ENCODE results near the gene SSR4. TPM values are rescaled to one million over a fixed set of nuclear protein-coding genes. Genes with fewer than 3 reads are reported as not detected.

The SSR4 gene
- total and polyA plus RNA-seq, 4 donors: 125 to 459 (median 304) TPM

GRCh38 chrX:153836921-153837320 lies 42.5 kb downstream of the SSR4 start:
- no peak overlapping the region for H3K4me3 ChIP-seq (ENCODE audit: low read depth in 1 of 3, low read length in 3 of 3)
- no peak overlapping the region for H3K27ac ChIP-seq (ENCODE audit: low read depth in 1 of 2, low read length in 2 of 2)
- TF ChIP-seq ATF3 (IDR thresholded peaks at IDR 0.05): no peak
- TF ChIP-seq EGR1 (IDR thresholded peaks at IDR 0.05; ENCODE audit: low read depth in 2 of 2): no peak
- no peak for TF ChIP-seq YY1 (IDR thresholded peaks at IDR 0.05)
- no peak for TF ChIP-seq HNF4G (IDR thresholded peaks at IDR 0.05)
- TF ChIP-seq TAF1 (conservative IDR thresholded peaks at IDR 0.05): no peak
- TF ChIP-seq CTCF (IDR thresholded peaks at IDR 0.05; ENCODE audit: low read depth, low read length, missing input control): no peak
- no peak for TF ChIP-seq REST (IDR thresholded peaks at IDR 0.05)
- no peak for TF ChIP-seq RXRA (IDR thresholded peaks at IDR 0.05)
- TF ChIP-seq MAX (IDR thresholded peaks at IDR 0.05): no peak
- no peak for TF ChIP-seq FOXA2 (IDR thresholded peaks at IDR 0.05)
- TF ChIP-seq SP1 (IDR thresholded peaks at IDR 0.05): no peak
- no peak for TF ChIP-seq NR2F2 (IDR thresholded peaks at IDR 0.05)
- TF ChIP-seq JUND (IDR thresholded peaks at IDR 0.05): no peak
- TF ChIP-seq GABPA (IDR thresholded peaks at IDR 0.05 in 1 of 2, conservative IDR thresholded peaks at IDR 0.05 in 1 of 2): no peak
- no peak for TF ChIP-seq HNF4A (conservative IDR thresholded peaks at IDR 0.05)
- no peak for TF ChIP-seq RAD21 (IDR thresholded peaks at IDR 0.05)
- TF ChIP-seq FOXA1 (IDR thresholded peaks at IDR 0.05): no peak
- no peak for TF ChIP-seq ZBTB33 (IDR thresholded peaks at IDR 0.05)
- no peaks in the 10 kb centered on the region for H3K27me3 ChIP-seq (ENCODE audit: control insufficient read depth in 4 of 4, insufficient read depth in 4 of 4, low read length in 3 of 4)
- H3K9ac ChIP-seq (ENCODE audit: low read depth in 1 of 2, low read length in 2 of 2): no peak overlapping the region
- H3K36me3 ChIP-seq (ENCODE audit: control insufficient read depth in 4 of 4, insufficient read depth in 3 of 4, low read depth in 1 of 4, low read length in 3 of 4): no peaks in the 10 kb centered on the region
- WGBS: 89% methylated on average over 6 of the region's 6 CpGs
- H3K4me1 ChIP-seq (ENCODE audit: control insufficient read depth in 4 of 4, insufficient read depth in 4 of 4, low read length in 3 of 4): no peaks in the 10 kb centered on the region
- no peaks in the 10 kb centered on the region for H3K9me3 ChIP-seq (ENCODE audit: control insufficient read depth in 4 of 4, low read length in 3 of 4)
- no peak for DNase-seq (ENCODE audit: low spot score)

All from liver (tissue), 9 donors.